Coronary artery (tissue), 2 donors: ENCODE results near the gene EIF3A.

Source experiments
- DNase-seq: peaks from one replicate; pipeline ENCODE4 v3.0.0-alpha.2; 2017; ENCODE audit warnings: low spot score
- H3K27ac ChIP-seq, 2 donors: fragments of 200-600 bp; sonication (generic); one replicate each; pipeline ENCODE4 v1.5.1; 2016 to 2019
- H3K4me3 ChIP-seq: fragments of 200-600 bp; sonication (generic); 2 replicates; pipeline ENCODE4 v1.5.1; 2016; ENCODE audit warnings: mild to moderate bottlenecking, moderate library complexity
- CTCF ChIP-seq: fragments of 200-600 bp; sonication (generic); IDR thresholded peaks from one replicate; pipeline ENCODE4 v1.5.1; 2019; ENCODE audit warnings: antibody characterized with exemption

EIF3A gene

GRCh38 chr10:119059557-119059956 lies 21.1 kb downstream of the EIF3A start:
- no peak for DNase-seq
- Histone ChIP-seq H3K27ac (no peak overlapping the region), H3K4me3 (no peak overlapping the region)
- TF ChIP-seq CTCF = no peak

DNA sequence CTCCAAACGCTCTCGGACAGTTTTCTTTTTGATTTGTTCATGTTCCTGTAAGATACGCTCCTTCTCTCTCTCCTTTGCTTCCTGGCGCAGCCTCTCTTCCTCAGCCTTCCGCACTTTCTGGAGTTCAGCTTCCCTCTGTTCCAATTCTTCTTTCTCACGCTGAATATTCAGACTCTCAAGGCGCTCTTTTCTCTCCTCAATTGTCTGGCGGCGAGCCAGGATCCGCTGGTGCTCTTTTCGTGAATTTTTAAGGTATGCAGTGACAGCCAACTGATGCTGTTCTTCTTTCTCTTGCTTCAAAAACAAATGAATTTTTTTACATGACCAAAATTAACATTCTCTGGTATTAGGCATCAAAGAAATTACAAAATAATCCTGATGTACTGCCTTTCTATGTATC lies 22.6 kb downstream of the EIF3A start:
- TF ChIP-seq CTCF = no peak
- no peak overlapping the region for H3K4me3 ChIP-seq
- no peak for DNase-seq
- no peak overlapping the region for H3K27ac ChIP-seq

GRCh38 chr10:119055472-119055871 lies 25.1 kb downstream of the EIF3A start:
- TF ChIP-seq CTCF = no peak
- H3K27ac ChIP-seq = no peak overlapping the region
- DNase-seq = no peak

GRCh38 chr10:119051775-119052174 lies 28.8 kb downstream of the EIF3A start:
- no peak for DNase-seq
- TF ChIP-seq CTCF = no peak
- Histone ChIP-seq H3K4me3 (no peak overlapping the region), H3K27ac (no peak overlapping the region)

More at GRCh38 chr10:119055472-119055871, 25.1 kb downstream of the EIF3A start:
- no peak overlapping the region for H3K4me3 ChIP-seq

GRCh38 chr10:119049777-119050176 lies 30.8 kb downstream of the EIF3A start:
- no peak overlapping the region for H3K27ac ChIP-seq
- no peak overlapping the region for H3K4me3 ChIP-seq
- no peak for TF ChIP-seq CTCF
- no peak for DNase-seq

GRCh38 chr10:119049361-119049760 lies 31.3 kb downstream of the EIF3A start:
- Histone ChIP-seq H3K27ac (no peak overlapping the region), H3K4me3 (no peak overlapping the region)
- TF ChIP-seq CTCF = no peak
- no peak for DNase-seq

DNA sequence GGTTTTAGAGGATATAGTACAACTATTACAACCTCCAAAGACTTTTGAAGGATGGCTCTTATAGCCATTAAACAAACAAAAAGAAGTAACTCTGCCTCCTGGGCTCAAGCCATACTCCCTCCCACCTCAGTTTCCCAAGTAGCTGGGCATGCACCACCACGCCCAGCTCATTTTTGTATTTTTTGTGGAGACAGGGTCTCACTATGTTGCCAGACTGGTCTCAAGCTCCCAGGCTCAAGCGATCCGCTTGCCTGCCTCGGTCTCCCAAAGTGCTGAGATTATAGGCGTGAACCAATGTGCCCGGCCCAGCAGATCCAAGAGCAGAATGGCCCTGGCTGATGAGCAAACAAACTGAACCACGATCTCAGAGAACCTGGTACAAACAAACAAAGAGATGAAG lies 35.1 kb downstream of the EIF3A start:
- no peak overlapping the region for H3K27ac ChIP-seq
- no peak for DNase-seq
- no peak overlapping the region for H3K4me3 ChIP-seq
- TF ChIP-seq CTCF = no peak
